Dendritic cell treated with granulocyte-macrophage colony-stimulating factor and Interleukin-4, amounts not matched to agents 40 ng/mL and 50 ng/mL, for 4 days (primary cell): Measurements from ENCODE around the gene CARD14.
A peak's percentile ranks its signal among the peaks of the same experiment; 100 is the strongest.

Experiments used
- H3K27ac Mint-ChIP-seq: one replicate; pipeline ENCODE4 v1.8.0; 2022; ENCODE audit warnings: mild to moderate bottlenecking, mixed read lengths
- H3K27me3 Mint-ChIP-seq: one replicate; pipeline ENCODE4 v1.8.0; 2022; ENCODE audit warnings: mild to moderate bottlenecking, mixed read lengths
- H3K36me3 Mint-ChIP-seq: one replicate; pipeline ENCODE4 v1.8.0; 2022; ENCODE audit warnings: low read depth, mixed read lengths
- H3K4me1 Mint-ChIP-seq: one replicate; pipeline ENCODE4 v1.8.0; 2022; ENCODE audit warnings: low read depth, mixed read lengths
- H3K4me3 Mint-ChIP-seq: one replicate; pipeline ENCODE4 v1.8.0; 2022; ENCODE audit warnings: mild to moderate bottlenecking, moderate library complexity, mixed read lengths
- H3K9me3 Mint-ChIP-seq: one replicate; pipeline ENCODE4 v1.8.0; 2022; ENCODE audit warnings: mixed read lengths
- intact Hi-C: fragments of 100-400 bp; cut with micrococcal nuclease; formaldehyde crosslinking; loops from one replicate; pipeline ENCODE4 v1.15.0; 2022

Gene CARD14

GRCh38 chr17:80163336-80163735 lies 6.5 kb upstream of the CARD14 start:
- intact Hi-C loops, result no loop called here
- Mint-ChIP-seq H3K4me1 (no peaks in the 10 kb centered on the region), H3K27me3 (peaks cover 14% of the 10 kb centered on the region), H3K4me3 (no peak overlapping the region), H3K36me3 (no peaks in the 10 kb centered on the region), H3K27ac (no peak overlapping the region), H3K9me3 (no peaks in the 10 kb centered on the region)

GRCh38 chr17:80164185-80164584 lies 5.6 kb upstream of the CARD14 start:
- Mint-ChIP-seq H3K9me3 (no peaks in the 10 kb centered on the region), H3K27me3 (peaks cover 17% of the 10 kb centered on the region), H3K27ac (no peak overlapping the region), H3K4me3 (no peak overlapping the region), H3K36me3 (no peaks in the 10 kb centered on the region), H3K4me1 (no peaks in the 10 kb centered on the region)
- intact Hi-C loops, result no loop called here

- Mint-ChIP-seq H3K4me3 (no peak overlapping the region), H3K27me3 (peaks cover 15% of the 10 kb centered on the region), H3K9me3 (no peaks in the 10 kb centered on the region), H3K4me1 (peaks cover 6% of the 10 kb centered on the region), H3K36me3 (no peaks in the 10 kb centered on the region), H3K27ac (no peak overlapping the region)
- intact Hi-C loops, result no loop called here
Observed at GRCh38 chr17:80166446-80166845, 3.4 kb upstream of the CARD14 start.

GRCh38 chr17:80168371-80168770 lies 1.5 kb upstream of the CARD14 start:
- intact Hi-C loops, result no loop called here
- peaks cover 6% of the 10 kb centered on the region for H3K4me1 Mint-ChIP-seq
- H3K27me3 Mint-ChIP-seq, result peaks cover 21% of the 10 kb centered on the region
- no peaks in the 10 kb centered on the region for H3K36me3 Mint-ChIP-seq
- no peak overlapping the region for H3K4me3 Mint-ChIP-seq
- no peak overlapping the region for H3K27ac Mint-ChIP-seq
- no peaks in the 10 kb centered on the region for H3K9me3 Mint-ChIP-seq

GRCh38 chr17:80169107-80169506 lies 723 bp upstream of the CARD14 start:
- intact Hi-C loops, result no loop called here
- no peak overlapping the region for H3K4me3 Mint-ChIP-seq
- H3K9me3 Mint-ChIP-seq, result no peaks in the 10 kb centered on the region

GRCh38 chr17:80171681-80172080 lies 1.9 kb downstream of the CARD14 start:
- Mint-ChIP-seq H3K27ac (no peak overlapping the region), H3K4me3 (no peak overlapping the region), H3K4me1 (peaks cover 12% of the 10 kb centered on the region), H3K27me3 (peaks cover 32% of the 10 kb centered on the region), H3K36me3 (no peaks in the 10 kb centered on the region), H3K9me3 (no peaks in the 10 kb centered on the region)
- intact Hi-C loops, result no loop called here

More at GRCh38 chr17:80169107-80169506, 723 bp upstream of the CARD14 start:
- Mint-ChIP-seq H3K4me1 (peaks cover 6% of the 10 kb centered on the region), H3K27me3 (peaks cover 21% of the 10 kb centered on the region), H3K36me3 (no peaks in the 10 kb centered on the region), H3K27ac (no peak overlapping the region)

- H3K36me3 Mint-ChIP-seq, result no peaks in the 10 kb centered on the region
- no peaks in the 10 kb centered on the region for H3K9me3 Mint-ChIP-seq
- H3K27me3 Mint-ChIP-seq, result peaks cover 32% of the 10 kb centered on the region
- H3K27ac Mint-ChIP-seq, result no peak overlapping the region
- H3K4me1 Mint-ChIP-seq, result peaks cover 12% of the 10 kb centered on the region
- no peak overlapping the region for H3K4me3 Mint-ChIP-seq
- intact Hi-C loops, result no loop called here
Observed at GRCh38 chr17:80173126-80173525, 3.3 kb downstream of the CARD14 start.

- H3K4me1 Mint-ChIP-seq, result peaks cover 12% of the 10 kb centered on the region
- H3K36me3 Mint-ChIP-seq, result no peaks in the 10 kb centered on the region
- intact Hi-C loops, result no loop called here
- H3K4me3 Mint-ChIP-seq, result no peak overlapping the region
- H3K27me3 Mint-ChIP-seq, result peaks cover 38% of the 10 kb centered on the region
- H3K9me3 Mint-ChIP-seq, result no peaks in the 10 kb centered on the region
- no peak overlapping the region for H3K27ac Mint-ChIP-seq
Observed at GRCh38 chr17:80173916-80174315, 4.1 kb downstream of the CARD14 start.

- Mint-ChIP-seq H3K27me3 (peaks cover 43% of the 10 kb centered on the region), H3K4me3 (no peak overlapping the region), H3K4me1 (peaks cover 6% of the 10 kb centered on the region), H3K27ac (peak overlapping the region; percentile 18), H3K9me3 (no peaks in the 10 kb centered on the region), H3K36me3 (no peaks in the 10 kb centered on the region)
- intact Hi-C loops, result no loop called here
Observed at GRCh38 chr17:80176757-80177156, 6.9 kb downstream of the CARD14 start.

GRCh38 chr17:80177986-80178595 lies 8.3 kb downstream of the CARD14 start:
- intact Hi-C loops, result no loop called here
- Mint-ChIP-seq H3K4me3 (no peak overlapping the region), H3K27me3 (peaks cover 38% of the 10 kb centered on the region), H3K4me1 (peaks cover 6% of the 10 kb centered on the region), H3K9me3 (no peaks in the 10 kb centered on the region), H3K36me3 (no peaks in the 10 kb centered on the region), H3K27ac (no peak overlapping the region)

GRCh38 chr17:80180192-80180591 lies 10.4 kb downstream of the CARD14 start:
- H3K4me1 Mint-ChIP-seq, result peaks cover 5% of the 10 kb centered on the region
- H3K27me3 Mint-ChIP-seq, result peaks cover 29% of the 10 kb centered on the region
- no peaks in the 10 kb centered on the region for H3K9me3 Mint-ChIP-seq
- no peaks in the 10 kb centered on the region for H3K36me3 Mint-ChIP-seq
- no peak overlapping the region for H3K27ac Mint-ChIP-seq
- intact Hi-C loops, result no loop called here
- no peak overlapping the region for H3K4me3 Mint-ChIP-seq

- no peaks in the 10 kb centered on the region for H3K36me3 Mint-ChIP-seq
- H3K4me1 Mint-ChIP-seq, result peaks cover 5% of the 10 kb centered on the region
- H3K9me3 Mint-ChIP-seq, result no peaks in the 10 kb centered on the region
- intact Hi-C loops, result no loop called here
- no peak overlapping the region for H3K4me3 Mint-ChIP-seq
- no peak overlapping the region for H3K27ac Mint-ChIP-seq
- H3K27me3 Mint-ChIP-seq, result peaks cover 26% of the 10 kb centered on the region
Observed at GRCh38 chr17:80181431-80181830, 11.6 kb downstream of the CARD14 start.

GRCh38 chr17:80182118-80182844 lies 12.5 kb downstream of the CARD14 start:
- Mint-ChIP-seq H3K4me1 (peaks cover 5% of the 10 kb centered on the region), H3K9me3 (no peaks in the 10 kb centered on the region), H3K4me3 (no peak overlapping the region), H3K27me3 (peaks cover 26% of the 10 kb centered on the region), H3K36me3 (no peaks in the 10 kb centered on the region), H3K27ac (no peak overlapping the region)
- intact Hi-C loops, result no loop called here

GRCh38 chr17:80182845-80183223 lies 13.0 kb downstream of the CARD14 start:
- Mint-ChIP-seq H3K27ac (no peak overlapping the region), H3K36me3 (no peaks in the 10 kb centered on the region), H3K27me3 (peaks cover 26% of the 10 kb centered on the region), H3K4me3 (no peak overlapping the region), H3K4me1 (peaks cover 5% of the 10 kb centered on the region), H3K9me3 (no peaks in the 10 kb centered on the region)
- intact Hi-C loops, result no loop called here
